GM19025 (cell line): ENCODE results near the gene ATF7IP2.
"Not testable (repeated sequence)": the region's sequence is repeated elsewhere in the genome, so short reads cannot be mapped to it uniquely, and the experiment has no call there.

Source experiments
- ATAC-seq: cut with Tn5 transposase; IDR thresholded peaks from one replicate; pipeline ENCODE4 v1.9.1; 2021; ENCODE audit warnings: mild to moderate bottlenecking, low read depth, moderate library complexity; ENCODE audit not compliant: unreplicated experiment

The ATF7IP2 gene

GRCh38 chr16:10441726-10442125 lies 55.9 kb downstream of the ATF7IP2 start:
- ATAC-seq: no peak

GRCh38 chr16:10447289-10447688 lies 61.4 kb downstream of the ATF7IP2 start:
- no peak for ATAC-seq

- not testable (repeated sequence) for ATAC-seq
Observed at GRCh38 chr16:10452208-10453158, 66.6 kb downstream of the ATF7IP2 start.

- no peak for ATAC-seq
Observed at GRCh38 chr16:10453159-10453510, 67.3 kb downstream of the ATF7IP2 start.

GRCh38 chr16:10465821-10466220 lies 80.0 kb downstream of the ATF7IP2 start:
- ATAC-seq: no peak

GRCh38 chr16:10466313-10466712 lies 80.5 kb downstream of the ATF7IP2 start:
- no peak for ATAC-seq

GRCh38 chr16:10466861-10467260 lies 81.0 kb downstream of the ATF7IP2 start:
- ATAC-seq: no peak

- ATAC-seq: not testable (repeated sequence)
Observed at GRCh38 chr16:10476636-10477035, 90.8 kb downstream of the ATF7IP2 start.

GRCh38 chr16:10480151-10480550 lies 94.3 kb downstream of the ATF7IP2 start:
- no peak for ATAC-seq

- ATAC-seq: no peak
Observed at GRCh38 chr16:10485159-10485558, 99.3 kb downstream of the ATF7IP2 start.

GRCh38 chr16:10485698-10486382 lies 100.0 kb downstream of the ATF7IP2 start:
- ATAC-seq: no peak

GRCh38 chr16:10490141-10490540 lies 104.3 kb downstream of the ATF7IP2 start:
- no peak for ATAC-seq

GRCh38 chr16:10493276-10493675 lies 107.4 kb downstream of the ATF7IP2 start:
- ATAC-seq: no peak

- no peak for ATAC-seq
Observed at GRCh38 chr16:10494343-10495030, 108.6 kb downstream of the ATF7IP2 start.

GRCh38 chr16:10495031-10495345 lies 109.1 kb downstream of the ATF7IP2 start:
- no peak for ATAC-seq

GRCh38 chr16:10497132-10498101 lies 111.6 kb downstream of the ATF7IP2 start:
- no peak for ATAC-seq

- ATAC-seq: no peak
Observed at GRCh38 chr16:10500582-10500981, 114.7 kb downstream of the ATF7IP2 start.

GRCh38 chr16:10501016-10501607 lies 115.3 kb downstream of the ATF7IP2 start:
- no peak for ATAC-seq

GRCh38 chr16:10502776-10503175 lies 116.9 kb downstream of the ATF7IP2 start:
- no peak for ATAC-seq

GRCh38 chr16:10504404-10504885 lies 118.6 kb downstream of the ATF7IP2 start:
- no peak for ATAC-seq
